Measurements from ENCODE around the gene E2F4.

DNA sequence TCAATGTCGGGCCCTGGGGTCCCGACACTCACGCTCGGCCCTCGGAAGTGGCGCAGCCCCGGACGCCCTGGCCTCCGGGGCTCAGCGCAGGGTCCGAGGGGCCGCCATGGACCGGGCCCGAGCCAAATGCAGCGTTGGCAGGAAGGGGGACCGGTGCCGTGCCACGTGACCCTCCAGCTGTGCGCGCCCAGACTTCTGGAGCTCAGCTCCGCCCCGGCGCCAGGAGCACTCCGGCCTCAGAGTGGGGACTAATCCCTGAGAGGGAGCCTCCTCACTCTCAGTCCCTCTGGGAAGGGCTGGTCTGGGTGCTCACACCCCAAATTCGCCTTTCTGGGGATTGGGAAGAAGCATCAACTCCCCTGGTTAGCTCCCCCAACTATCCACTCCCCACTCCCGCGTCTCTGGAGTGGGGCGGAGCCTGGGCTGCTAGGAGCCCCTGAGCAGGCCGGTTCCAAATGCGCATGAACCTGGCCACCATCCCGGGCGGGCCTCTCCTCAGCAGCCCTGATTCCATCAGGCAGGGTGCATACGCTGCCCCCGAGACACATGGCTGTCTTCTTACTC is 41.0 kb upstream of the E2F4 start, which contains the start of gene B3GNT9:
- TF ChIP-seq, protein P1, sequence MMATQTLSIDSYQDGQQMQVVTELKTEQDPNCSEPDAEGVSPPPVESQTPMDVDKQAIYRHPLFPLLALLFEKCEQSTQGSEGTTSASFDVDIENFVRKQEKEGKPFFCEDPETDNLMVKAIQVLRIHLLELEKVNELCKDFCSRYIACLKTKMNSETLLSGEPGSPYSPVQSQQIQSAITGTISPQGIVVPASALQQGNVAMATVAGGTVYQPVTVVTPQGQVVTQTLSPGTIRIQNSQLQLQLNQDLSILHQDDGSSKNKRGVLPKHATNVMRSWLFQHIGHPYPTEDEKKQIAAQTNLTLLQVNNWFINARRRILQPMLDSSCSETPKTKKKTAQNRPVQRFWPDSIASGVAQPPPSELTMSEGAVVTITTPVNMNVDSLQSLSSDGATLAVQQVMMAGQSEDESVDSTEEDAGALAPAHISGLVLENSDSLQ (IDR thresholded peaks at IDR 0.05): no peak
- TF ChIP-seq FOXA1 (IDR thresholded peaks at IDR 0.05) (no peak), ELF4 (IDR thresholded peaks at IDR 0.05) (no peak), SUZ12 (IDR thresholded peaks at IDR 0.05) (no peak), ZNF384 (IDR thresholded peaks at IDR 0.05) (no peak), NFRKB (IDR thresholded peaks at IDR 0.05) (no peak), CTBP1 (IDR thresholded peaks at IDR 0.05; ENCODE audit: borderline replicate concordance) (no peak), L3MBTL2 (conservative IDR thresholded peaks at IDR 0.05) (no peak), HDGF (IDR thresholded peaks at IDR 0.05; ENCODE audit: borderline replicate concordance) (no peak), SP1 (IDR thresholded peaks at IDR 0.05) (no peak)

Data from HEK293T (cell line).